ENCODE data around the gene KAZALD1. TPM values are rescaled to one million over a fixed set of nuclear protein-coding genes. Genes with fewer than 3 reads are reported as not detected.

The KAZALD1 gene
- total RNA-seq, 1 donor, result 26.4 TPM

DNA sequence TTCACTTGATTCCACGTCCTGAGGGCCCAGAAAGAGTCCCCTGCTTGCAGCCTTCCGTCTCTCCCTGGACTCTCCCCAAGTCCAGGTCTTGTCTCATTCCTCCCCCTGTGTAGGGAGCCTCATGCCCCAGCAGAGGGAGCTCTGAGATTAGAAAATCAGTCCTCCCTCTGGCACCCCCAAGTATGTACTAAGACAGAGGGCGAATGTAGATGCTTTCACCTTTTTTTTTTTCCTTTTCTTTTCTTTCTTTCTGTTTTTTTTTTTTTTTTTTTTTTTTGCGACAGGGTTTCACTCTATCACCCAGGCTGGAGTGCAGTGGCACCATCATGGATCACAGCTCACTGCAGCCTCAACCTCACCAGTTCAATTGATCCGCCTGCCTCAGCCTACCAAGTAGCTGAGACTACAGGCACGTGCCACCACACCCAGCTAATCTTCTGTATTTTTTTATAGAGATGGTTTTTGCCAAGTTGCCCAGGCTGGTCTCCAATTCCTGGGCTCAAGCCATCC, 20.5 kb upstream of the KAZALD1 start:
- H3K9me3 ChIP-seq (ENCODE audit: low read depth, low read length), result no peaks in the 10 kb centered on the region
- H3K79me2 ChIP-seq (ENCODE audit: insufficient read depth, low read length), result peaks cover 8% of the 10 kb centered on the region
- peaks cover 43% of the 10 kb centered on the region for H3K36me3 ChIP-seq (ENCODE audit: insufficient read depth, low read length)
- TF ChIP-seq, protein P1, sequence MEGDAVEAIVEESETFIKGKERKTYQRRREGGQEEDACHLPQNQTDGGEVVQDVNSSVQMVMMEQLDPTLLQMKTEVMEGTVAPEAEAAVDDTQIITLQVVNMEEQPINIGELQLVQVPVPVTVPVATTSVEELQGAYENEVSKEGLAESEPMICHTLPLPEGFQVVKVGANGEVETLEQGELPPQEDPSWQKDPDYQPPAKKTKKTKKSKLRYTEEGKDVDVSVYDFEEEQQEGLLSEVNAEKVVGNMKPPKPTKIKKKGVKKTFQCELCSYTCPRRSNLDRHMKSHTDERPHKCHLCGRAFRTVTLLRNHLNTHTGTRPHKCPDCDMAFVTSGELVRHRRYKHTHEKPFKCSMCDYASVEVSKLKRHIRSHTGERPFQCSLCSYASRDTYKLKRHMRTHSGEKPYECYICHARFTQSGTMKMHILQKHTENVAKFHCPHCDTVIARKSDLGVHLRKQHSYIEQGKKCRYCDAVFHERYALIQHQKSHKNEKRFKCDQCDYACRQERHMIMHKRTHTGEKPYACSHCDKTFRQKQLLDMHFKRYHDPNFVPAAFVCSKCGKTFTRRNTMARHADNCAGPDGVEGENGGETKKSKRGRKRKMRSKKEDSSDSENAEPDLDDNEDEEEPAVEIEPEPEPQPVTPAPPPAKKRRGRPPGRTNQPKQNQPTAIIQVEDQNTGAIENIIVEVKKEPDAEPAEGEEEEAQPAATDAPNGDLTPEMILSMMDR (IDR thresholded peaks at IDR 0.05; ENCODE audit: extremely low read depth, low read depth, low read length), result peak; percentile 87
- H3K4me1 ChIP-seq (ENCODE audit: insufficient read depth, low read length), result peaks cover 15% of the 10 kb centered on the region
- H2AFZ ChIP-seq (ENCODE audit: low read length), result no peak overlapping the region
- no peak overlapping the region for H3K4me2 ChIP-seq (ENCODE audit: insufficient read depth, low read length)
- H3K27ac ChIP-seq (ENCODE audit: low read depth, low read length), result no peak overlapping the region
- peaks cover 24% of the 10 kb centered on the region for H4K20me1 ChIP-seq (ENCODE audit: insufficient read depth, low read length)
- no peaks in the 10 kb centered on the region for H3K27me3 ChIP-seq (ENCODE audit: insufficient read depth, low read length)
- DNase-seq (ENCODE audit: insufficient read length, low spot score, missing footprints), result peak; percentile 95
- H3K4me3 ChIP-seq (ENCODE audit: insufficient read depth, low read length), result no peak overlapping the region

DNA sequence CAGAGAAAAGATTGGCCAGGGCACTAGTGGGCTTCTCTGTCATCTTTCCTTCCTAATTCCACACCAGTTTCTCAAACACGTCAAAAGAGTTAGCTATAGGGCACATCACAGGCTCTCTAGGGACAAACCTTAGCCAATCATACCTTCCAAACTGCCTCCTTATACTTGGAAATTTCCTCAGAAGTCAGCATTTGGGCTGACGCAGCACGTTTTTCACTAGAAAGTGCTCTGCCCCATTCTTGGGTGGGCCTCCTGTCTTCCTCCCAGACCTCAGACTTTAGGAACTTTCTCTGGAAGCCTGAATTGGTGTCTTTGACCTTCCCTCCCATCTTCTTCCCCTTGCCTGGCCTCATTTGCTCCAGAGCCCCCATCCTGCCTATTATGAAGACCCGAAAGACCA, 19.7 kb upstream of the KAZALD1 start:
- peak overlapping the region; percentile 87 for H3K27ac ChIP-seq (ENCODE audit: low read depth, low read length)
- H3K9me3 ChIP-seq (ENCODE audit: low read depth, low read length), result no peaks in the 10 kb centered on the region
- H3K79me2 ChIP-seq (ENCODE audit: insufficient read depth, low read length), result peaks cover 3% of the 10 kb centered on the region
- peaks cover 35% of the 10 kb centered on the region for H3K36me3 ChIP-seq (ENCODE audit: insufficient read depth, low read length)
- peaks cover 4% of the 10 kb centered on the region for H3K27me3 ChIP-seq (ENCODE audit: insufficient read depth, low read length)
- H4K20me1 ChIP-seq (ENCODE audit: insufficient read depth, low read length), result peaks cover 16% of the 10 kb centered on the region
- peak overlapping the region; percentile 89 for H3K4me2 ChIP-seq (ENCODE audit: insufficient read depth, low read length)
- H2AFZ ChIP-seq (ENCODE audit: low read length), result peak overlapping the region; percentile 43
- TF ChIP-seq, protein P1 (IDR thresholded peaks at IDR 0.05; ENCODE audit: extremely low read depth, low read depth, low read length), result no peak
- peaks cover 21% of the 10 kb centered on the region for H3K4me1 ChIP-seq (ENCODE audit: insufficient read depth, low read length)
- peak; percentile 41 for DNase-seq (ENCODE audit: insufficient read length, low spot score, missing footprints)
- H3K4me3 ChIP-seq (ENCODE audit: insufficient read depth, low read length), result peak overlapping the region; percentile 77

DNA sequence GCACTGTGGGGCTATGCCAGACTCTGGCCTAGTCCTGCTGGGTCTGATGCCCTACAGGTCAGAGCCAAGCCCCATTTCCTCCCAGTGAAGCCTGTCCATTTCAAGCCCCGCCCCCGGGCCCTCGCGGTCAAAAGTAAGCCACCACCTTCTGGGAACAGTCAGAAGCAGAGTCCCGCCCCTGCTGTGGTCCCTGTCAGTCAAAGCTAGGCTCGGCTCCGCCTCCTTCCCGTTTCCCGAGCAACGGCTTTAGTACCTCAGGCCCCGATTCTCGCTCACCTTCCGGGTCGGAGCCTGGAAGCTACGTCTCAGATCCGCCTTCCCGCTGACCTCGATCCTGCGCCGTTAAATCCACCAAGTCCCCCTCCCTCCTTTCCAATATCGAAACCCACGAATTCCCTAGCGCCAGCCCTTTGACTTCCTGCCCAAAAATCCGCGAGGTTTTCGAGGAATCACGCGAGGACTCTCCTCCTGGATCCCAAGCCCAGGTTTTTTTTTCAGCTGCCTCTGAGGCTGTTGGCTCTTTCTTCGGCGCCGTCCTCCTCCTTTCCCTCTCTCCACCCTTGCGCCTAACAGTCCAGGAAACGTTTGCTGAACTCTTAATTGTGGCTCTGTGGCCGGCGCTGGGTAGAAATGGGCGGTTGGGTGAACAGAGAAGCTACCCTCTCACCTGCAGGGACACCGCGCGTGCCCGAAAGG, 19.0 kb upstream of the KAZALD1 start:
- peak; percentile 99 for DNase-seq (ENCODE audit: insufficient read length, low spot score, missing footprints)
- Histone ChIP-seq H3K27me3 (ENCODE audit: insufficient read depth, low read length) (peaks cover 11% of the 10 kb centered on the region), H3K9me3 (ENCODE audit: low read depth, low read length) (no peaks in the 10 kb centered on the region), H3K4me2 (ENCODE audit: insufficient read depth, low read length) (peak overlapping the region; percentile 89), H4K20me1 (ENCODE audit: insufficient read depth, low read length) (peaks cover 14% of the 10 kb centered on the region), H3K4me3 (ENCODE audit: insufficient read depth, low read length) (peak overlapping the region; percentile 77), H3K36me3 (ENCODE audit: insufficient read depth, low read length) (peaks cover 28% of the 10 kb centered on the region), H3K4me1 (ENCODE audit: insufficient read depth, low read length) (peaks cover 26% of the 10 kb centered on the region), H3K79me2 (ENCODE audit: insufficient read depth, low read length) (no peaks in the 10 kb centered on the region), H2AFZ (ENCODE audit: low read length) (peak overlapping the region; percentile 92), H3K27ac (ENCODE audit: low read depth, low read length) (peak overlapping the region; percentile 87)
- TF ChIP-seq, protein P1 (IDR thresholded peaks at IDR 0.05; ENCODE audit: extremely low read depth, low read depth, low read length), result no peak

DNA sequence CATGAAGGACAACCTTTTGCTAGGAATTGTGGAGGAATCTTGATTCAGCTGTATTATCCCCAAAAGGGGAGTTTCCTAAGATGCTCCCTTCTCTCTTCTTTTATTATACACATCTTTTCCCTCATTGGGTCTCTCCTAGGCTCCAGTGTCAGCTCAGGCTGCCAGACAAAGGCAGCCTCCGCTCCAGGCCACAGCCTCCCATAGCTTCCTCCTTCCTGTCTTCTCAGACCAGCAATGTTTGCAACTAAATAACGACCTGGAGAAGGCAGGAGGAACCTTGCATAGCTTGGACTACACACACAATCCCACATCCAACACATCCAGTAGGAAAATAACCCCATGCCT, 18.5 kb upstream of the KAZALD1 start:
- Histone ChIP-seq H3K4me1 (ENCODE audit: insufficient read depth, low read length) (peaks cover 26% of the 10 kb centered on the region), H3K79me2 (ENCODE audit: insufficient read depth, low read length) (no peaks in the 10 kb centered on the region), H3K4me3 (ENCODE audit: insufficient read depth, low read length) (peak overlapping the region; percentile 77), H3K27me3 (ENCODE audit: insufficient read depth, low read length) (peaks cover 16% of the 10 kb centered on the region), H3K27ac (ENCODE audit: low read depth, low read length) (peak overlapping the region; percentile 87), H3K36me3 (ENCODE audit: insufficient read depth, low read length) (peaks cover 22% of the 10 kb centered on the region), H4K20me1 (ENCODE audit: insufficient read depth, low read length) (peaks cover 14% of the 10 kb centered on the region), H3K9me3 (ENCODE audit: low read depth, low read length) (no peaks in the 10 kb centered on the region), H2AFZ (ENCODE audit: low read length) (peak overlapping the region; percentile 92), H3K4me2 (ENCODE audit: insufficient read depth, low read length) (peak overlapping the region; percentile 89)
- peak; percentile 90 for DNase-seq (ENCODE audit: insufficient read length, low spot score, missing footprints)
- TF ChIP-seq, protein P1 (IDR thresholded peaks at IDR 0.05; ENCODE audit: extremely low read depth, low read depth, low read length), result no peak

Data from osteoblast (primary cell).